GM19193 (cell line): ENCODE data around the gene RAPGEF2.

Experiments
- POLR2A ChIP-seq: IDR thresholded peaks from 4 replicates; pipeline ENCODE4 v1.6.1; 2011; ENCODE audit not compliant: insufficient read depth, insufficient read length; ENCODE audit errors: extremely low read depth

The RAPGEF2 gene

DNA sequence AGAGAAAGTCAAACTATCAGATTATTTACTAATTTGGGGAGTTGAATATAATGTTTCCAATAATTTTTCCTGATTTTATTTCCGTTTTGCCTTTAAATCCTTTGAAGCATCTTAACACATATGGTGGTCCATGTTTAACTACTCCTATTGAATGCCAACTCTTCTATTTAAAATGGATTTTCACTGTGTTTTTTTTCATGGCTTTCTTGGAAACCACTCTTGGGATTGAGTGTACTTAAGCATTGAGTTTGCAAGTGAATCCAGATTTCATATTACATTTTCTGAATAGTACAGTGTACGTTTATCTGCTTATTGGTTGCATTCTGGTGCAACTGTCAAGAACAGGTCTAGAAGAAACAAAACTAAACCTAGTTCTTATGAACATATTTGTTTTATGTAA is 45.6 kb downstream of the RAPGEF2 start:
- TF ChIP-seq POLR2A = no peak

DNA sequence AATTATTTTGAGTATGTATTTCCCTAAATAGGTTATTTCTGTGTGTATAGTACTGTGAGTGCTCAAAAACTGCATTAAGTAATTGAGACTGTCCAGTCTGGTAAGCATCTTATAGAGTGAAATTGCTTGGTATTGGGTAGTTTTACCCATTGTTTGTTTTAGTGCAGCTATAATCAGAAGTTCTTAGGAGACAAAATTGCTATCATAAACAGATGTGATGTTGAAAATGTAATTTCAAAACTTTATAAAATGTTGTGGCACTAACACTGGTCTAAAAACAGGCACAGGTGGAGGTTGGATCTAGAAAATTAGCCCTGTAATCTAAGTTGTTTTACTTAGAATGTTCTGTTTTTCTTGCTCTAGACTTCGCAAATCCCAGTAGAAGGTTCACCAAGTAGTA is 46.8 kb downstream of the RAPGEF2 start:
- no peak for TF ChIP-seq POLR2A

DNA sequence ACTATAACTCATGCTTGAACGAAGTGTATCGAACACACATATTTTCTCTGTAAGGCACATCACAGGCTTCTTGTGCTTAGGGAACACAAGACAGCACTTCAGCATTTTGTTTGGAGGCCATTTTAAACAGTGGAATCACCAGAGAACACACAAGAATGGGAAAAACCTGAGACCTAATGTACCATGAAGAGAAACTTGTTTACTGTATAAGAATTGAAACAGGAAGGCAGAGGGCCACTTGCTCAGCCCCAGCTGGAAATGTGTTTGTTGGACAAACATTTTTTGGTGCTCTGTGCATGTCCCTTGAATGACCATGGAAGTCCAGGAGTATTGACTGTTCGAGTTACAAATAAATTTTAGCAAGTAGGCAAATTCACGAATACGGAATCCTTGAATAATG is 47.5 kb downstream of the RAPGEF2 start:
- TF ChIP-seq POLR2A = no peak

DNA sequence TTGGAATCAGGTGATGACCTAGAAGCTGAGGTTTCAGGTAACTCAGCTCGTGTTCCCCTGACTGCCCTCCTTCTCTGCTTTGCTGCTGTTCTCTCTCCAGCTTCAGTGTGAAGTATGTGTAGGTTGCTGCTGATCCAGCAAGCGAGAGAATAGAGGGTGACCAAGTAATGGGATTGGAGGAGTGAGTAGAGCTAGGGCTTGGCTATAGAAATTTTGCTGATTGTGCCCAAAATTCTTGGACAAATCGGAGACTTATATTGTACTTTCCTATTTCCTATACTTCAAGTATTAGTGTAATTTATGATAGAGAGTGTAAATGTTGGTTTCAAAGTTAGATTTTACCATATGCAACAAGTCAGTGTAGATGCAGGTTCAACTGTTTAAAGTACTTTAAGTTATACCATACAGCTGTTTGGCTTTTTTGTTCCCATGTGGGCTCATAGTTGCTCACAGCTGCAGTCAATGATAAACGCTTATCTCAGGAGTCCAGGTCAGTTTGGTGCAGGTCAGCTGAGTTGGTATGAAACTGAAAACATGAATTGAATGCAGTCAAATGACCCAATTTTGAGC is 48.0 kb downstream of the RAPGEF2 start:
- no peak for TF ChIP-seq POLR2A

DNA sequence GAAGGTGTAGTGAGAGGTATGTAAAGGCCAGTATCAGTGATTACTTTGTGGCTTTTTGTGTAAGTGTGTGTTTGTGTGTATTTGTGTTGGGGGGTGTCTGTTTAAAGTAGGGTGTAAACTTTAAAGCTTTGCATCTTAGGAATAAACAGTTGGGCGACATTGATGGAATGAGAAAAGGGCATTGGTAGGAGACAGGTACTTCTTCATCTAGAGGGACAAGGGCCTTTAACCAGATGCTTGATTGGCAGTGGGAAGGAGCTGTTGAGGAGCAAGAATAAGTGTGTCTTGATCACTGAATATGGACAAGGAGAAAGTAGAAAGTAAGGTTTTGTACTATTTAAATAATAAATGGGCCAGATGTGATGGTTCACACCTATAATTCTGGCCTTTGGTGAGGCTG is 48.8 kb downstream of the RAPGEF2 start:
- TF ChIP-seq POLR2A = no peak

DNA sequence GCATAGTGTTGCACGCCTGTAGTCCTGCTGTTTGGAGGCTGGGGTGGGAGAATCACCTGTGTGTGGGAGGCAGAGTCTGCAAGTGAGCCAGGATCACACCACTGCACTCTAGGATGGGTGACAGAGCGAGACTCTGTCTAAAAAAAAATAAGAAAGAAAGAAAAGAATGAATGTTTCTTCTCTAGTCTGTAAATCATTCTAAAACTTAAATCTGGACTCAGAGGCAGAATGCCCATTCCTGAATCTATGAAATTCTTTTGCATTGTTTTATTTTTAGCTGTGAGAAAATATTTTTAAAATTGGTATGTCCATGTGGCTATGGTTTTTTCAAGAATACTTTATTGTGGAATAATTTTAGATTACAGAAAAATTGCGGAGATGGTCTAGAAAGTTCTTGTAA is 49.3 kb downstream of the RAPGEF2 start:
- no peak for TF ChIP-seq POLR2A

DNA sequence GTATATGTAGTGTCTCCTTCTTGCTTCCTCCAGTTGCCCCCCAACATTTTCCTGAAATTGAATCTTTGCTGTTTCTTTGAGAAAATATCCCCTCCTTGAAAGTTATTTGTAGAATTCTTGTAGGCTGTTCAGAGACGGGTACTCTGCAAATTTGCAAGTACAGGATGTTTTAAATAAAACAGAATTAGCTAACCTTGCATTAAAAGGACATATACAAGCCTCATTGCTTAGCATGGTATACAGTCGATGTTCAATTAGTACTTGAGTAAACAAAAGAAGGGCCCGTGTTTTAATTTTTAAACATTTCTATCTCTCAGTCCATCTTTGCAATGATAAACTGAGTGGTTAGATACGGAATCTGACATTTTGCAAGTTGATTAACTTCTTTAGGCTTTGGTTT is 50.8 kb downstream of the RAPGEF2 start:
- TF ChIP-seq POLR2A = no peak

DNA sequence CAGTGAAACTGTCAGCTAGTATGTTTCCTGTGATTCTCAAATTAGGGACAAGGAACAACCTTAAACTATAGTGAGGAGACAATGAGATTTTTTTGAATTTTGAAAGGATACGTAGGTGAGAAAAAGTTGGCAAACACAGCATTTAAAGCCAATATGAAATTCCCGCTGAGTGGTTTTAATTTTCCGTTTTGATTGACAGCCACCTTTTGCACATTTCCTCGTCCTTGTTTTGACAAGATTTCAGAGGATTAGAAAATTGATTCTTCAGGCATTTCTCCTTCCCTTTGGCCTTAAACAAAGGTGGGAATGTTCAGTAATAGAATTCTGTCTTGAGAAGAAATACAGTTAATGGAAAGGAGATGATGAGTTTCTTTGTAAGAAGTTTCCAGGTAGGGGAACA is 52.2 kb downstream of the RAPGEF2 start:
- no peak for TF ChIP-seq POLR2A

DNA sequence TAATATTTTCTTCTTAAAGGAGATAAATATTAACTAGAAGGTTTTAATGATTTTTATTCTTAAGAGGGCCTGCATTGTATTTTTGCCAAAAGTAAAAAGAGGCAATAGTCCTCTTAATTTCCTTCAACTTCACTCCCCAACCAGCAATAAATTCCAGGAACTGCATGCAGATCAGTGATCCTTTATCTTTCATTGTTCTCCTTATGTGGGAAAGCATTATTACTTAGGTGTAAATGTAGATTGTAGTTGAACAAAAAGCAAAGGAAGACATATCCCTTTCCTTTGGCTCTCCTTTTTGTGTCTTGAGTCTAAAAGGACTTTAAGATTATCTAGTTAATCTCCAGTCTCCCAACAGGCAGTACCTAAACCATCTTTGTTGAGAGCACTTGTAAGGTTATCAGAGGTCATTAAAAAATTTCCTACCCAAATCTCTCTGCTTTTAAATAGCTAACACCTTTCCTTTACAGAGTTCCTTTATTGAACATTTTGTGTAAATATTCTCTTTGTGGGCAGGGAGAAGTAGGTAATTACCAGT is 55.3 kb downstream of the RAPGEF2 start:
- no peak for TF ChIP-seq POLR2A

DNA sequence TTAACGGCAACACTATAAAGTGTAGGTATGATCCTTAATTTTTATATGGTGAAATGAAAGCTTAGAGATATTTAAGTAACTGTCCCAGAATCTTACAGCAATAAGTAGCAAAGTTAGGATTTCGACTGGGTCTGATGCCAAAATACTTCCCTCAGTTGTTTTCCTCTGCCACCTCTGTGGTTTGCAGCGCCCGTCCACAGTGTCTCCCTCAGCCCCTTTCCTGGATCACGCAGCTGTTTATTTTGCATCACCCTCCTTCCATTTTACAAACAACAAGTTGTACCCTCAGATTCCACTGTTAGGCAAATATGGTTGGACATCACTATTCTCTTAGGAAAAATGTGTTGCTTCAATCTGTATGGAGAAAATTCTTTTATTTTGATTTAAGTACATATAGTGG is 56.1 kb downstream of the RAPGEF2 start:
- TF ChIP-seq POLR2A = no peak

DNA sequence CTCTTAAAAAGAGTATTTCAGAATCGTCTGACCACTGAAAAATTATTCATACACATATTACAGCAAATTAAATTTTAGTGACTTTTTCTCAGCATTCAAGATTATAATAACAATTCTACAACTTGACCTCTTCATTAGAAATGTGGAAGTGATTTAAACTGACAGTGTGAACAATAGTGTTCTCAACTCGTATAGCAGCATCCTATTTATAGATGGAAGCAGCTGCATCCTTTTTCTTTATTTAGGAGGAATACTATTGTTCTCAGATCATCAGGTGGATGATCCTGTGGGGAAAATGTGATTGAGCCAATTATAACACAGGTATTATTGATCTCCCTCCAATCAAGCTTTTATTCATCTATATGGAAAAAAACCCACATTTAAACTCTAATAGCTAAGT is 56.7 kb downstream of the RAPGEF2 start:
- TF ChIP-seq POLR2A = no peak

DNA sequence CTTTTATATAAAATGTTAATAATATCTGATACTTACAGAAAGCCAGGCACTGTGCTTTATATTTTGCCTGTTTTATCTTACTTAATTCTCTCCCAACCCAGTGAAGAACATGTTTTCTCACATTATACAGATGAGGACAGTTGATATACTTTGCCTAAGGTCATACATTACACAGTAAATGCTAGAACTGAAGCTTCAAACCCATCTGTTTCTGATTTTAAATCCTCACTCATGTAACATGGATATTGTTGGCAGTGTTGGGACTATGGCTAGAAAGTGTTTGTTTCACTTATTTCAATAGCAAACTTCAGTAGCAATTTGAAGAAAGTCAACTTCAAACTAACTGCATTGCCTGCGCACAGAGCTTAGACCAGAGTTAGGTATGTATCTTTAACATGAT is 57.4 kb downstream of the RAPGEF2 start:
- TF ChIP-seq POLR2A = no peak

DNA sequence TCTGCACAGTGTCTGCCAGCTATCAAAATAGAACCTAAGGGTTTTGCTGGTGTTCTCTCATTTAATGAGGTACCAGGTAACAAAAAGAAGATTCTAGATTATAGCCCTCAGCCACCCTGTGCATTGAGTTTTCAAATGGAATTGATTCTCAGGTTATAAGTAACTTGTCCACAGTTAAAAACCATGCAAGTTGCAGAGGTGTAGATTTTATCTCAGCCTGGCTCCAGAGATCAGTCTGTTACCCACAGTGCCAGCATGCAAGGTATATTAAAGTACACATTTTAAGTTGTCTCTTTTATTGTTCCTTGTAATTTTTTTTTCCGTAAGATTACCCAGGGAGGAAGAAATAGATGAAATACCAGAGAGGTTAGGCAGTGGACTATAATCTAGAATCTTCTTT is 59.7 kb downstream of the RAPGEF2 start:
- TF ChIP-seq POLR2A = no peak

DNA sequence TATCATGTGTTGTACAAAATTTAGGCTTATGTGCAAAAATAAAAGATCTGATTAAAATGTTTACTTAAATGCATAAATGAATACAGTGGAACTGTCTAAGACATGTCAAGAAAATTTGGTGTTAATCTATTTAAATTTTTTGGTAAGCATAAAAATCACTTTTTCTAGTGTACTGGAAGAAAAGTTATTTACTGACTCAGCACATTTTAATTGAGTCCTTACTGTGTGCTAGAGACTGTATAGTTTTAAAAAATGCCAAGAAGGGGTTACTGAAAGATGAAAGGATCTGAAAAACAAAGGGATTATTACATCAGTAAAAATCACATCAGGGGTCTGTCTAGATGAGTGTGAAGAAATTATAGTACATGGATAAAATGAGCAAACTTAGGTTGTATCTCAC is 60.6 kb downstream of the RAPGEF2 start:
- no peak for TF ChIP-seq POLR2A

DNA sequence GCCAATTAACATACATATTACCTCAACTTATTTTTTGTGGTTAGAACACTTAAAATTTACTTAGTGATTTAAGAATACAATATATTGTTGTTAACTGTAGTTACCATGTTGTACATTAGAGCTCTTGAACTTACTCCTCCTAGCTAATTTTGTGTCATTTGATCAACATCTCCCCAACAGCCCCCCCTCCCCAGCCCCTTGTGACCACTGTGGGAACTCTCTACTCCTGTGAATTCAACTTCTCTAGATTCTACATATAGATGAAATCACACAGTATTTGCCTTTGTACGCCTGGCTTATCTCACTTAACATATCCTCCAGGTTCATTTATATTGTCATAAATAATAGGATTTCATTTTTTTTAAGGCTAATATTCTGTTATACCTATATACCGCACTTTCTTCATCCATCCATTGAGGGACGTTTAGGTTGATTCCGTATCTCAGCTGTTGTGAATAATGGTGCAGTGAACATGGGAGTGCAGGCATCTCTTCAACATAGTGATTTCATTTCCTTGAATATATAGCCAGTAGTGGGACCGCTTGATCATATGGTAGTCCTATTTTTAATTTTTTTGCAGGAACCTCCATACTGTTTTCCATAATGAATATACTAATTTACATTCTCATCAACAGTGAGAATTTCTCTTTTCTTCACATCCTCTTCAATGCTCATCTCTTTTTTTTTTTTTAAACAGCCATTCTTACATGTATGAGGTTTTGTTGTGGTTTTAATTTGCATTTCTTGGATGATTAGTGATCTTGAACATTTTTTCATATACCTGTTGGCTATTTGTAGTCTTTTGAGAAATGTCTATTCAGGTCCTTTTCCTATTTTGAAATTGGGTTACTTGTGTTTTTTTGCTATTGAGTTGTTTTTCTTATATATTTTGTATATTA is 66.8 kb downstream of the RAPGEF2 start:
- TF ChIP-seq POLR2A = no peak

DNA sequence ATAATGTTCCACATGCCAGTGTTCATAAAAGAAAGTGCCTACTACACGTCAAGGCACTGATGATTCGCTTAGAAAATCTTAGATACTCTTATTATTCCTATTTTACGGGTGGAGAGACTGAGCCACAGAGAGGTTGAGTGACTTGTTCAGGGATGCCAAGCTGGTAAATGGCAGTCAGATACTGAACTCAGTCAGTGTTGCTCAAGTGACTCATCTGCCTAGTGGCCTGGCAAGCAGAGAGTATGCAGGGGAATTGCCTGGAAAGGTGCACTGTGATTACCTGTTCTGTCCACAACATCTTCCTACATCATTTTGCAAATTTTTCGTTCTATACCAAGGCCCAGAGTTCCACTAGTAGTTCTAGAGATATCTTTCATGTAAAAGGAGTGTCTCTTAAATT is 68.4 kb downstream of the RAPGEF2 start:
- TF ChIP-seq POLR2A = no peak

DNA sequence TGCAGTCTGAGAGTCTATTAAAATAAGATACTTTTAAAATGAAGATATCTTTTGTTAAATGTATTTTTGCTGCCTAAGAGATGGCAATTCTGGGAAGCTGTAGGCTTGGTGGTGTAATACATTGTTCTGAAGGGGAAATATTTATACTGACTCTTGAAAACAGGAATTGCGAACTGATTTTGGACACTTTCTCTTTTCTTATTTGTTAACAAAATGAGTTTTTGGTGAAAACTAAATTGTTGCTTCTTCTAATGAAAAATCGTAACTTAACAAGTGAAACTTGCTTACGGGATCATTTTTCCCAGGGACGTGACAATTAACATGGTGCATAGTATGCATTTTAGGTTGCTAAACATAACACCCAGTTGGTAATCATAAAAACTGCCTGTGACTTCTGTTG is 71.0 kb downstream of the RAPGEF2 start:
- TF ChIP-seq POLR2A = no peak

DNA sequence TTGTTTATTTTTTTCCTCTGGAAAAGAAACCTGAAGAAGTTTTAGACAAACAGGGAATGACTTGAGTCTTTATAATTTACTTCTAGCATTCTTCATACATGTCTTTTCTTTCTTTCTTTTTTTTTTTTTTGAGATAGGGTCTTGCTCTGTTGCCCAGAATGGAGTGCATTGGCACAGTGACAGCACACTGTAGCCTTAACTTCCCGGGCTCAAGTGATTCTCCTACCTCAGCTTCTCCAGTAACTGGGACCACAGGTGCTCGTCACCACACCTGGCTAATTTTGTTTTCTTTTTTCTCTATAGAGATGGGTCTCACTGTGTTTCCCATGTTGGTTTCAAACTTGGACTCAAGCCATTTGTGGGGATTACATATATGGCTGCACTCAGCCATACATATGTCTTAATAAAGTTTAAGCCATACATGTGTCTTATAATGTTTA is 71.8 kb downstream of the RAPGEF2 start:
- no peak for TF ChIP-seq POLR2A
